Measurements from ENCODE around the gene AASS. TPM values are rescaled to one million over a fixed set of nuclear protein-coding genes. Genes with fewer than 3 reads are reported as not detected.

AASS gene
- total and polyA plus RNA-seq, 7 donors, result 2.8 to 9.6 (median 4.8) TPM

- no peak overlapping the region for H3K27ac ChIP-seq
- no peak overlapping the region for H3K4me3 ChIP-seq
- H3K27me3 ChIP-seq (ENCODE audit: insufficient read depth in 3 of 3, low read length in 2 of 3), result peaks cover 0 to 2% (median 0%) of the 10 kb centered on the region in 3 donors
- no peaks in the 10 kb centered on the region for H3K36me3 ChIP-seq (ENCODE audit: insufficient read depth in 1 of 2, low read depth in 1 of 2)
- H3K4me1 ChIP-seq, result no peaks in the 10 kb centered on the region
- H3K9me3 ChIP-seq, result no peaks in the 10 kb centered on the region
- WGBS, 3 donors, result 85 to 96% (median 88%) methylated on average over 1 of the region's 1 CpG
- DNase-seq (no peak), ATAC-seq (no peak)
- intact Hi-C loops (cut with DNase I), result no loop called here
- TF ChIP-seq CTCF (IDR thresholded peaks at IDR 0.05), result no peak
Measured at GRCh38 chr7:122035876-122036275, 108.2 kb downstream of the AASS start.

- intact Hi-C loops (cut with DNase I), result no loop called here
Measured at GRCh38 chr7:122033641-122034040, 110.4 kb downstream of the AASS start.

GRCh38 chr7:122027058-122027457, 117.0 kb downstream of the AASS start:
- Histone ChIP-seq H3K9me3 (no peaks in the 10 kb centered on the region), H3K27ac (no peak overlapping the region), H3K27me3 (ENCODE audit: insufficient read depth in 3 of 3, low read length in 2 of 3) (no peaks in the 10 kb centered on the region), H3K4me1 (no peaks in the 10 kb centered on the region), H3K4me3 (no peak overlapping the region), H3K36me3 (ENCODE audit: insufficient read depth in 1 of 2, low read depth in 1 of 2) (no peaks in the 10 kb centered on the region)
- no peak for TF ChIP-seq CTCF (IDR thresholded peaks at IDR 0.05)
- WGBS, 3 donors, result 89 to 98% (median 94%) methylated on average over 2 of the region's 2 CpGs
- ATAC-seq (no peak), DNase-seq (no peak)
- intact Hi-C loops (cut with DNase I), result no loop called here

More at GRCh38 chr7:122033641-122034040, 110.4 kb downstream of the AASS start:
- H3K9me3 ChIP-seq, result no peaks in the 10 kb centered on the region
- 71 to 80% (median 76%) methylated on average over 1 of the region's 1 CpG for WGBS, 3 donors
- peaks cover 0 to 2% (median 0%) of the 10 kb centered on the region in 3 donors for H3K27me3 ChIP-seq (ENCODE audit: insufficient read depth in 3 of 3, low read length in 2 of 3)
- H3K36me3 ChIP-seq (ENCODE audit: insufficient read depth in 1 of 2, low read depth in 1 of 2), result no peaks in the 10 kb centered on the region
- H3K4me3 ChIP-seq, result no peak overlapping the region
- no peak for DNase-seq
- ATAC-seq, result no peak
- TF ChIP-seq CTCF (IDR thresholded peaks at IDR 0.05), result no peak
- no peak overlapping the region for H3K27ac ChIP-seq
- H3K4me1 ChIP-seq, result no peaks in the 10 kb centered on the region

Other genes with a start within 250 kb of the AASS start
- under 1 TPM in 1 of 4 donors, not detected in 3; 0.19 TPM for gene FEZF1, start 160.5 kb upstream of the AASS start, total RNA-seq
- not detected for gene FEZF1, start 160.5 kb upstream of the AASS start, polyA plus RNA-seq